Endothelial cell of umbilical vein (primary cell): ENCODE data around the gene SLC8A1. TPM values are rescaled to one million over a fixed set of nuclear protein-coding genes. Genes with fewer than 3 reads are reported as not detected.
A peak's percentile ranks its signal among the peaks of the same experiment; 100 is the strongest.

ENCODE experiments used
- BruUV-seq: library from RNA; stranded (reverse); fragments of 400-500 nt; replicated peaks from 2 replicates; lab custom pipeline; 2021; lab: Mats Ljungman, UMichigan
- CTCF ChIA-PET: fragments of 300-600, 350-600 bp; sonication (Branson Sonifier 250); formaldehyde crosslinking; loops from one replicate; lab custom pipeline; 2021; ENCODE audit warnings: antibody characterized with exemption, inconsistent platforms; lab: Charles Lee
- POLR2A ChIA-PET: fragments of 300-600, 350-600 bp; sonication (Branson Sonifier 250); formaldehyde crosslinking; loops from one replicate; lab custom pipeline; 2021; ENCODE audit warnings: antibody characterized with exemption, inconsistent platforms; lab: Charles Lee
- DNase-seq: peaks from one replicate; pipeline ENCODE4 v3.0.0-alpha.2; 2011; ENCODE audit warnings: low read depth, low spot score
- FAIRE-seq: peaks from 2 replicates; lab custom pipeline; 2011; peaks lifted over from hg19 to GRCh38; lab: Jason Lieb, UNC
- H2AFZ ChIP-seq: 2 replicates; pipeline ENCODE4 v1.6.0; 2012; ENCODE audit warnings: low read depth, low read length, control low read depth, inconsistent platforms
- H3K27ac ChIP-seq: 2 replicates; pipeline ENCODE4 v1.5.1; 2011; ENCODE audit warnings: low read depth, mild to moderate bottlenecking, control low read depth, low read length, moderate library complexity; ENCODE audit not compliant: insufficient read depth
- H3K27me3 ChIP-seq, 2 experiments: 2 replicates each; pipeline versions ENCODE4 v1.6.0 to v1.6.1; 2011; ENCODE audit warnings: low read length in 2 of 2, mixed read lengths in 1 of 2; ENCODE audit not compliant: control insufficient read depth in 2 of 2, insufficient read depth in 2 of 2
- H3K36me3 ChIP-seq, 2 experiments: 2 replicates in 1 of 2; 3 replicates in 1 of 2; pipeline ENCODE4 v1.5.1; 2011; ENCODE audit warnings: low read length in 2 of 2, mild to moderate bottlenecking in 1 of 2, moderate library complexity in 1 of 2; ENCODE audit not compliant: control insufficient read depth in 2 of 2, insufficient read depth in 2 of 2; ENCODE audit errors: extremely low read depth in 1 of 2
- H3K4me1 ChIP-seq: 3 replicates; pipeline ENCODE4 v1.5.1; 2011; ENCODE audit warnings: mild to moderate bottlenecking, low read length; ENCODE audit not compliant: control insufficient read depth, insufficient read depth; ENCODE audit errors: extremely low read depth
- H3K4me2 ChIP-seq: 2 replicates; pipeline ENCODE4 v1.6.1; 2011; ENCODE audit warnings: low read length, control low read depth, mixed read lengths; ENCODE audit not compliant: insufficient read depth
- H3K4me3 ChIP-seq, 3 experiments: fragments of 200-600 bp in 1 of 3; sonication (generic), shearing (Covaris generic) in 1 of 3; replicated peaks in 1 of 3; 2 replicates each; pipeline ENCODE4 v1.5.1; 2011 to 2016; ENCODE audit warnings: control low read depth in 3 of 3, low read length in 3 of 3, mild to moderate bottlenecking in 2 of 3, inconsistent platforms in 1 of 3, low read depth in 1 of 3, moderate library complexity in 1 of 3; ENCODE audit not compliant: insufficient read depth in 1 of 3
- H3K79me2 ChIP-seq: 2 replicates; pipeline ENCODE4 v1.6.0; 2012; ENCODE audit warnings: low read length, inconsistent platforms; ENCODE audit not compliant: control insufficient read depth, insufficient read depth
- H3K9ac ChIP-seq: replicated peaks from 2 replicates; pipeline ENCODE3; 2011; ENCODE audit warnings: low read length, control low read depth; ENCODE audit not compliant: insufficient read depth; ENCODE audit errors: extremely low read depth
- H3K9me1 ChIP-seq: replicated peaks from 3 replicates; pipeline ENCODE4 v1.6.0; 2011; ENCODE audit warnings: mild to moderate bottlenecking, low read length; ENCODE audit not compliant: control insufficient read depth, insufficient read depth; ENCODE audit errors: extremely low read depth
- H3K9me3 ChIP-seq: replicated peaks from 2 replicates; pipeline ENCODE4 v1.5.1; 2012; ENCODE audit warnings: low read length, inconsistent platforms; ENCODE audit not compliant: control insufficient read depth, insufficient read depth
- H4K20me1 ChIP-seq: replicated peaks from 2 replicates; pipeline ENCODE3; 2011; ENCODE audit warnings: mild to moderate bottlenecking, low read length; ENCODE audit not compliant: control insufficient read depth, insufficient read depth; ENCODE audit errors: extremely low read depth
- CTCF ChIP-seq, 2 donors: IDR thresholded peaks; 1 replicate in 1 of 2; 2 replicates in 1 of 2; pipeline ENCODE4 v1.5.1; 2011; ENCODE audit warnings: low read length in 2 of 2, mild to moderate bottlenecking in 2 of 2, moderate library complexity in 2 of 2, control low read depth in 1 of 2, inconsistent platforms in 1 of 2, low read depth in 1 of 2; ENCODE audit not compliant: insufficient read depth in 1 of 2; ENCODE audit errors: extremely low read depth in 1 of 2
- EZH2 ChIP-seq: IDR thresholded peaks from 2 replicates; pipeline ENCODE4 v1.6.1; 2012; ENCODE audit warnings: borderline replicate concordance, low read depth, mild to moderate bottlenecking, moderate library complexity, low read length, inconsistent platforms; ENCODE audit not compliant: severe bottlenecking
- FOS ChIP-seq: IDR thresholded peaks from 2 replicates; pipeline ENCODE4 v1.6.1; 2011; ENCODE audit warnings: mild to moderate bottlenecking, low read length, moderate library complexity, borderline replicate concordance; ENCODE audit not compliant: insufficient read depth
- GATA2 ChIP-seq: IDR thresholded peaks from 2 replicates; pipeline ENCODE4 v1.7.0; 2011; ENCODE audit warnings: low read depth, mild to moderate bottlenecking, moderate library complexity, mixed read lengths, low read length; ENCODE audit not compliant: insufficient read length, insufficient read depth
- JUN ChIP-seq: IDR thresholded peaks from 2 replicates; pipeline ENCODE4 v1.6.1; 2011; ENCODE audit warnings: borderline replicate concordance, low read depth; ENCODE audit not compliant: insufficient read length, insufficient read depth
- MYC ChIP-seq: IDR thresholded peaks from one replicate; pipeline ENCODE4 v1.6.1; 2011; ENCODE audit warnings: mild to moderate bottlenecking, low read depth, low read length
- POLR2A ChIP-seq: IDR thresholded peaks from 2 replicates; pipeline ENCODE4 v1.6.1; 2012; ENCODE audit warnings: low read depth, mild to moderate bottlenecking, control low read depth, low read length
- POLR2AphosphoS5 ChIP-seq: IDR thresholded peaks from 2 replicates; pipeline ENCODE4 v1.6.1; 2012; ENCODE audit warnings: low read depth, mild to moderate bottlenecking, control low read depth, low read length, moderate library complexity; ENCODE audit not compliant: insufficient read depth
- dilution Hi-C: fragments of 300-500 bp; cut with MboI; formaldehyde crosslinking; loops from one replicate; pipeline ENCODE4 v1.15.0; 2019; ENCODE audit warnings: low sequenced_read_pairs; ENCODE audit not compliant: extremely low pct_ligation_motif_present
- intact Hi-C: fragments of 100-400 bp; cut with micrococcal nuclease; formaldehyde crosslinking; loops from one replicate; pipeline ENCODE4 v1.10.0; 2022
- polyA plus RNA-seq, 4 experiments: library from polyadenylated mRNA; depleted of rRNA in 3 of 4; stranded (reverse) in 3 of 4; unstranded in 1 of 4; fragments of >200 nt; gene quantifications; 2 replicates each; pipeline versions ENCODE4 v1.2.1 to v1.2.3, GENCODE V29; 2011 to 2012; ENCODE audit warnings: missing spikeins in 1 of 4
- total RNA-seq: library from RNA; stranded (reverse); gene quantifications from 2 replicates; pipeline ENCODE4 v1.2.3, GENCODE V29; 2021
- TF ChIP-seq, protein P1 (sequence below): IDR thresholded peaks from 2 replicates; pipeline ENCODE4 v1.6.1; 2011; ENCODE audit not compliant: insufficient read depth, insufficient read length

SLC8A1 gene
- total and polyA plus RNA-seq, 2 donors (not counting 3 experiments of a cell fraction or from before 2014, with no cell fraction given), result 0.19 to 1.8 TPM

DNA sequence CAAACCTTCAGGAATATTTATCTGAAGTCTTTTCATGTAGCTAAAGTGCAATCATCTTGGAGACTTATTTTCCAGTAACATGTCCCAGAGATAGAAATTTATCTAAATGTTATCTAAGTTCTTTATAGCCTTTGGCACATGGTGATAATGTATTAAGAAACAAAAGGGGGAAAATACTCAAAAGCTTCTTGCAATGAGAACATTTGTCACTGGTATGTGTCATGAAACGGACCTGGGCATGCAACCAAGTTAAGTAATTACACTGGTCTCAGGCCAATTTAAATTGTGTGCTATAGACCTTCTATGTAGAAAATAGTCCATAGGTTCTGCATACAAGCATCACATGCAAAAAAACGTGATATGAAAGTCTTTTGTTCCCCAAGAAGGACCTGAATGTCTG, 136.2 kb downstream of the SLC8A1 start:
- no TSS peak for BruUV-seq
- Histone ChIP-seq H3K36me3 (no peaks in the 10 kb centered on the region), H3K9ac (no peak overlapping the region), H3K27ac (no peak overlapping the region), H4K20me1 (no peaks in the 10 kb centered on the region), H3K4me2 (no peak overlapping the region), H2AFZ (no peak overlapping the region), H3K79me2 (no peaks in the 10 kb centered on the region), H3K27me3 (no peaks in the 10 kb centered on the region), H3K9me3 (no peaks in the 10 kb centered on the region), H3K4me3 (no peak overlapping the region), H3K4me1 (no peaks in the 10 kb centered on the region), H3K9me1 (no peaks in the 10 kb centered on the region)
- intact Hi-C loops (no loop called here), dilution Hi-C loops (no loop called here)
- POLR2A ChIA-PET, result no interaction called here
- TF ChIP-seq CTCF (IDR thresholded peaks at IDR 0.05; ENCODE audit: extremely low read depth in 1 of 2, insufficient read depth in 1 of 2, low read depth in 1 of 2, low read length in 2 of 2) (no peak), MYC (no peak), POLR2AphosphoS5 (no peak), POLR2A (no peak), GATA2 (no peak), JUN (no peak), FOS (no peak), EZH2 (no peak)
- TF ChIP-seq, protein P1, sequence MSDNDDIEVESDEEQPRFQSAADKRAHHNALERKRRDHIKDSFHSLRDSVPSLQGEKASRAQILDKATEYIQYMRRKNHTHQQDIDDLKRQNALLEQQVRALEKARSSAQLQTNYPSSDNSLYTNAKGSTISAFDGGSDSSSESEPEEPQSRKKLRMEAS, result no peak
- CTCF ChIA-PET, result no interaction called here
- peak; percentile 24 for FAIRE-seq
- DNase-seq, result peak; percentile 76
